Activated CD4-positive, alpha-beta memory T cell treated with anti-CD3 and anti-CD28 coated beads, Interleukin-2, amount 10 ng/mL, durations not matched to agents 7 days and 5 days (primary cell): ENCODE data around the gene C2orf72. TPM values are rescaled to one million over a fixed set of nuclear protein-coding genes. Genes with fewer than 3 reads are reported as not detected.
"Not testable (repeated sequence)": the region's sequence is repeated elsewhere in the genome, so short reads cannot be mapped to it uniquely, and the experiment has no call there.

ENCODE experiments used
- CTCF ChIA-PET: fragments of 350-600 bp; sonication (Branson Sonifier 250); formaldehyde crosslinking; loops from one replicate; lab custom pipeline; 2021; ENCODE audit warnings: antibody characterized with exemption, inconsistent platforms; lab: Charles Lee
- POLR2A ChIA-PET: fragments of 350-600 bp; sonication (Branson Sonifier 250); formaldehyde crosslinking; loops from one replicate; lab custom pipeline; 2021; ENCODE audit warnings: antibody characterized with exemption; lab: Charles Lee
- DNase-seq: peaks from one replicate; pipeline ENCODE4 v3.0.0-alpha.2; 2020
- H3K27ac Mint-ChIP-seq: one replicate; pipeline ENCODE4 v1.8.0; 2021; ENCODE audit warnings: mild to moderate bottlenecking, mixed read lengths
- H3K27me3 Mint-ChIP-seq: one replicate; pipeline ENCODE4 v1.8.0; 2021; ENCODE audit warnings: mixed read lengths
- H3K36me3 Mint-ChIP-seq: one replicate; pipeline ENCODE4 v1.8.0; 2021; ENCODE audit warnings: low read depth, mixed read lengths
- H3K4me1 Mint-ChIP-seq: one replicate; pipeline ENCODE4 v1.8.0; 2021; ENCODE audit warnings: mixed read lengths
- H3K4me3 Mint-ChIP-seq: one replicate; pipeline ENCODE4 v1.8.0; 2021; ENCODE audit warnings: mild to moderate bottlenecking, mixed read lengths
- H3K9me3 Mint-ChIP-seq: one replicate; pipeline ENCODE4 v1.8.0; 2021; ENCODE audit warnings: mixed read lengths
- total RNA-seq, 2 experiments: library from RNA; stranded (reverse); gene quantifications; one replicate each; pipeline ENCODE4 v1.2.3, GENCODE V29; 2021

C2orf72 gene
- total RNA-seq, 2 experiments from 2014 or later, result 0.35 to 0.98 TPM

- DNase-seq, result no peak
- ChIA-PET POLR2A (no interaction called here), CTCF (interaction anchor here (1.3 kb wide), 1 partner anchor 50 kb away, joined by 3 read pairs; no protein-coding TSS in a partner anchor)
- no peak overlapping the region for H3K4me3 Mint-ChIP-seq
- no peak overlapping the region for H3K27ac Mint-ChIP-seq
- no peaks in the 10 kb centered on the region for H3K4me1 Mint-ChIP-seq
- peaks cover 39% of the 10 kb centered on the region for H3K27me3 Mint-ChIP-seq
- H3K9me3 Mint-ChIP-seq, result peaks cover 15% of the 10 kb centered on the region
- peaks cover 7% of the 10 kb centered on the region for H3K36me3 Mint-ChIP-seq
Observed at GRCh38 chr2:231003186-231003585, 34.1 kb upstream of the C2orf72 start.

- Mint-ChIP-seq H3K9me3 (peaks cover 15% of the 10 kb centered on the region), H3K27me3 (peaks cover 25% of the 10 kb centered on the region)
- H3K4me3 Mint-ChIP-seq, H3K27ac Mint-ChIP-seq, DNase-seq, POLR2A ChIA-PET, CTCF ChIA-PET, H3K36me3 Mint-ChIP-seq, H3K4me1 Mint-ChIP-seq: not testable (repeated sequence)
Observed at GRCh38 chr2:231004930-231005329, 32.4 kb upstream of the C2orf72 start.

GRCh38 chr2:231007286-231008098 lies 29.8 kb upstream of the C2orf72 start:
- Mint-ChIP-seq H3K4me1 (no peaks in the 10 kb centered on the region), H3K4me3 (no peak overlapping the region), H3K27me3 (peaks cover 20% of the 10 kb centered on the region), H3K27ac (no peak overlapping the region), H3K36me3 (peaks cover 7% of the 10 kb centered on the region), H3K9me3 (peaks cover 15% of the 10 kb centered on the region)
- ChIA-PET POLR2A (no interaction called here), CTCF (interaction anchor here (0.9 to 2.0 kb wide), 2 partner anchors 20 to 105 kb away, joined by 3 to 5 read pairs; no protein-coding TSS in a partner anchor)
- no peak for DNase-seq

- DNase-seq, result no peak
Observed at GRCh38 chr2:231008131-231008530, 29.2 kb upstream of the C2orf72 start.

GRCh38 chr2:231009236-231009919 lies 27.9 kb upstream of the C2orf72 start:
- ChIA-PET POLR2A (no interaction called here), CTCF (interaction anchor here (0.6 kb wide), 1 partner anchor 195 kb away, joined by 3 read pairs; no protein-coding TSS in a partner anchor)
- Mint-ChIP-seq H3K27me3 (peaks cover 22% of the 10 kb centered on the region), H3K4me1 (no peaks in the 10 kb centered on the region), H3K27ac (no peak overlapping the region), H3K9me3 (peaks cover 11% of the 10 kb centered on the region), H3K4me3 (no peak overlapping the region), H3K36me3 (peaks cover 7% of the 10 kb centered on the region)
- DNase-seq, result no peak

More at GRCh38 chr2:231008131-231008530, 29.2 kb upstream of the C2orf72 start:
- Mint-ChIP-seq H3K4me1 (no peaks in the 10 kb centered on the region), H3K36me3 (peaks cover 7% of the 10 kb centered on the region), H3K4me3 (no peak overlapping the region), H3K27ac (no peak overlapping the region), H3K27me3 (peaks cover 24% of the 10 kb centered on the region), H3K9me3 (peaks cover 15% of the 10 kb centered on the region)
- ChIA-PET POLR2A (no interaction called here), CTCF (no interaction called here)

GRCh38 chr2:231010201-231010730 lies 27.1 kb upstream of the C2orf72 start:
- ChIA-PET POLR2A (no interaction called here), CTCF (interaction anchor here (0.6 to 1.2 kb wide), 3 partner anchors 43 to 196 kb away, joined by 4 read pairs; no protein-coding TSS in a partner anchor)
- Mint-ChIP-seq H3K4me1 (no peaks in the 10 kb centered on the region), H3K27ac (no peak overlapping the region), H3K36me3 (peaks cover 3% of the 10 kb centered on the region), H3K4me3 (no peak overlapping the region), H3K27me3 (peaks cover 26% of the 10 kb centered on the region), H3K9me3 (peaks cover 4% of the 10 kb centered on the region)
- DNase-seq, result no peak

- Mint-ChIP-seq H3K36me3 (no peaks in the 10 kb centered on the region), H3K9me3 (no peaks in the 10 kb centered on the region), H3K4me3 (no peak overlapping the region), H3K27ac (no peak overlapping the region), H3K4me1 (no peaks in the 10 kb centered on the region), H3K27me3 (peaks cover 26% of the 10 kb centered on the region)
- CTCF ChIA-PET, result no interaction called here
- DNase-seq, result no peak
- POLR2A ChIA-PET, result no interaction called here
Observed at GRCh38 chr2:231011526-231011925, 25.8 kb upstream of the C2orf72 start.

GRCh38 chr2:231012463-231012862 lies 24.9 kb upstream of the C2orf72 start:
- CTCF ChIA-PET, result no interaction called here

GRCh38 chr2:231013820-231014219 lies 23.5 kb upstream of the C2orf72 start:
- peaks cover 39% of the 10 kb centered on the region for H3K27me3 Mint-ChIP-seq
- CTCF ChIA-PET, result interaction anchor here (0.7 kb wide), 1 partner anchor 39 kb away, joined by 4 read pairs; no protein-coding TSS in a partner anchor
- POLR2A ChIA-PET, result no interaction called here
- DNase-seq, result no peak
- H3K4me1 Mint-ChIP-seq, result no peaks in the 10 kb centered on the region
- no peaks in the 10 kb centered on the region for H3K9me3 Mint-ChIP-seq
- H3K27ac Mint-ChIP-seq, result no peak overlapping the region
- no peaks in the 10 kb centered on the region for H3K36me3 Mint-ChIP-seq
- no peak overlapping the region for H3K4me3 Mint-ChIP-seq

More at GRCh38 chr2:231012463-231012862, 24.9 kb upstream of the C2orf72 start:
- Mint-ChIP-seq H3K4me1 (no peaks in the 10 kb centered on the region), H3K9me3 (no peaks in the 10 kb centered on the region), H3K27me3 (peaks cover 35% of the 10 kb centered on the region), H3K27ac (no peak overlapping the region), H3K36me3 (no peaks in the 10 kb centered on the region), H3K4me3 (no peak overlapping the region)
- no peak for DNase-seq
- POLR2A ChIA-PET, result no interaction called here

- ChIA-PET CTCF (interaction anchor here (1.0 kb wide), 1 partner anchor 28 kb away, joined by 3 read pairs; no protein-coding TSS in a partner anchor), POLR2A (no interaction called here)
- Mint-ChIP-seq H3K36me3 (no peaks in the 10 kb centered on the region), H3K9me3 (no peaks in the 10 kb centered on the region), H3K4me1 (no peaks in the 10 kb centered on the region), H3K27ac (no peak overlapping the region), H3K27me3 (peaks cover 32% of the 10 kb centered on the region), H3K4me3 (no peak overlapping the region)
- DNase-seq, result no peak
Observed at GRCh38 chr2:231015478-231015877, 21.8 kb upstream of the C2orf72 start.

- Mint-ChIP-seq H3K27ac (no peak overlapping the region), H3K4me1 (no peaks in the 10 kb centered on the region), H3K27me3 (peaks cover 35% of the 10 kb centered on the region), H3K4me3 (no peak overlapping the region), H3K9me3 (no peaks in the 10 kb centered on the region), H3K36me3 (no peaks in the 10 kb centered on the region)
- CTCF ChIA-PET, result interaction anchor here (1.0 to 1.5 kb wide), 2 partner anchors 28 to 37 kb away, joined by 3 read pairs; no protein-coding TSS in a partner anchor
- POLR2A ChIA-PET, result no interaction called here
- no peak for DNase-seq
Observed at GRCh38 chr2:231015926-231016325, 21.4 kb upstream of the C2orf72 start.

- no peaks in the 10 kb centered on the region for H3K36me3 Mint-ChIP-seq
- H3K27me3 Mint-ChIP-seq, result peaks cover 37% of the 10 kb centered on the region
- no peak overlapping the region for H3K4me3 Mint-ChIP-seq
- no peak overlapping the region for H3K27ac Mint-ChIP-seq
- POLR2A ChIA-PET, result no interaction called here
- no peak for DNase-seq
- CTCF ChIA-PET, result interaction anchor here (1.0 to 1.5 kb wide), 3 partner anchors 10 to 36 kb away, joined by 3 read pairs; no protein-coding TSS in a partner anchor
- H3K4me1 Mint-ChIP-seq, result no peaks in the 10 kb centered on the region
- H3K9me3 Mint-ChIP-seq, result no peaks in the 10 kb centered on the region
Observed at GRCh38 chr2:231016566-231017230, 20.6 kb upstream of the C2orf72 start.
